Stromal cell of bone marrow (primary cell): ENCODE measurements around the gene MSI2.
"Not testable (repeated sequence)": the region's sequence is repeated elsewhere in the genome, so short reads cannot be mapped to it uniquely, and the experiment has no call there.

Experiments used
- DNase-seq: peaks from one replicate; pipeline ENCODE4 v3.0.0-alpha.2; 2012; ENCODE audit warnings: low read depth

The MSI2 gene

GRCh38 chr17:57292091-57292490 lies 35.8 kb downstream of the MSI2 start:
- no peak for DNase-seq

- no peak for DNase-seq
Observed at GRCh38 chr17:57293077-57293476, 36.8 kb downstream of the MSI2 start.

GRCh38 chr17:57294101-57294500 lies 37.8 kb downstream of the MSI2 start:
- no peak for DNase-seq

GRCh38 chr17:57294629-57295501 lies 38.5 kb downstream of the MSI2 start:
- no peak for DNase-seq

- no peak for DNase-seq
Observed at GRCh38 chr17:57295526-57296023, 39.3 kb downstream of the MSI2 start.

- DNase-seq: no peak
Observed at GRCh38 chr17:57296231-57296630, 39.9 kb downstream of the MSI2 start.

GRCh38 chr17:57299176-57299575 lies 42.9 kb downstream of the MSI2 start:
- no peak for DNase-seq

DNA sequence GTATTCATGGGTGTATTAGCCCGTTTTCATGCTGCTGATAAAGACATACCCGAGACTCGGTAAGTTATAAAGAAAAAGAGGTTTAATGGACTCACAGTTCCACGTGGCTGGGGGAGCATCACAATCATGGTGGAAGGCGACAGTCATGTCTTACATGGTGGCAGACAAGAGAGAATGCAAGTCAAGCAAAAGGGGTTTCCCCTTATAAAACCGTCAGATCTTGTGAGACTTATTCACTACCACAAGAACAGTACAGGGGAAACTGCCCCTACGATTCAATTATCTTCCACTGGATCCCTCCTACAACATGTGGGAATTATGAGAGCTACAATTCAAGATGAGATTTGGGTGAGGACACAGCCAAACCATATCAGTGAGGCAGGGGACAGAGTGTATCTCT lies 44.3 kb downstream of the MSI2 start:
- DNase-seq: not testable (repeated sequence)

GRCh38 chr17:57302690-57303465 lies 46.6 kb downstream of the MSI2 start:
- DNase-seq: no peak

DNA sequence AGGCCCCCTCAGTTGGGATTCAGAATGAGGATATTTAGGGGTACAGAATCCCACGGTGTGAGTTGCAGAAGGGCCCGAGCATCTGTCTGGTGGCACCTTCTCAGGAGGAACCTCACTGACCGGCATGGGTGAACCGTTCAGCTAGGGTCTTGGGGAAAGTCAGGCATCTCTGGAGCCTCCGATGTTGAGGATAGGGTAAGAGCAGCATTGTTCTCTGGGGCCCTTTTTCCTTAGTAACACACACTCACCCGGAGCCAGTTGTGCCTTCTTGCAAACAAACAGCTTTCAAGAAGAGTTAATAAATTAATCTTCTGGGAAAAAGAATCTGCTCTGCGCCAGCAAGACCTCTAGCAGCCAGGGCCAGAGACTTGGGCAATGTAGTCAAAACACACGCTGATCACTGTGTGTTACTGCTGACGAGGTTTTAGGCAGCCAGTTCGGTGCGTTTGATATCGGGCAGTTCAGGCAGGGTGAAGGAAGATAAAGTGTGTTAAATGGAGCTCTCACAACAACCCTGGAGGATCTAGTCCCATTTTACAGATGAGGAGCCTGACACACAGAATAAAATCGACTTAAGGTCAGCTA lies 48.9 kb downstream of the MSI2 start:
- DNase-seq: no peak

GRCh38 chr17:57305908-57306504 lies 49.7 kb downstream of the MSI2 start:
- DNase-seq: no peak

GRCh38 chr17:57308543-57309186 lies 52.3 kb downstream of the MSI2 start:
- no peak for DNase-seq

- no peak for DNase-seq
Observed at GRCh38 chr17:57309479-57309878, 53.2 kb downstream of the MSI2 start.

DNA sequence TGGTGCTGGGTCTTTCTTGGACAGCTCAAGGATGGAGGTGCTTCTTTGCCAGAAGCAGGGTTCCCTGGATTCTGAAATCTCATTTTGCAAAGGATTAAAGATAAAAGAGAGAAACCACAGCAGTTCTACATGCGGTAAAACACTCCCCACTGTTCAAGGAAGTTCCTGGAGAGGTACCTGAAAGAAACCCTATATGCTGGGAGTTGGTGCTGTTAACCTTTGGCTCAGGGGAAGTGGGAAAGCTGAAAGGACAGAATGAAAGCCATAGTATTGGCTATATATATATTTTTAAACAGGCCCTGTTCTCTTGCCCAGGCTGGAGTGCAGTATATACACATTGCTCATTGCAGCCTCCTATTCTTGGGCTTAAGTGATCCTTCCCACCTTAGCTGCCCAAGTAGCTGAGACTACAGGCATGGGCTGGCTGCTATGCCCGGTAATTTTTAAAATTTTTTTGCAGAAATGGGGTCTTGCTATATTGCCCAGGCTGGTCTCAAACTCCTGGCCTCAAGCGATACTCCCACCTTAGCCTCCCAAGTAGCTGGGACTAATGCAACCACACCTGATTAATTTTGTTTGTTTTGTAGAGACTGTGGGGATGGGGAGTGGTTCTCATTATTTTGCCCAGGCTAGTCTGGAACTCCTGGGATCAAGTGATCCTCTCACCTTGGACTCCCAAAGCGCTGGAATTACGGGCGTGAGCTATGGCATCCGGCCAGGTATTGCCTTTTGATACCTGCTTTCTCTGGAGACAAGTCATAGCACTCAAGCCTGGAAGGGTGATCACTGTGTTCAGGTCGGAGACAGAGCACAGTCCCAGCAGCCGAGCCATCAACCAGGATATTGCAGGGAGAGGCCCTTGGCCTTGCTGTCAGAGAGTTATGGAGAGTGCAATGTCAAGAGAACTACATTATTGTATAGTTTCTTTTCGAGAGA lies 55.2 kb downstream of the MSI2 start:
- no peak for DNase-seq

GRCh38 chr17:57312242-57312641 lies 55.9 kb downstream of the MSI2 start:
- no peak for DNase-seq

DNA sequence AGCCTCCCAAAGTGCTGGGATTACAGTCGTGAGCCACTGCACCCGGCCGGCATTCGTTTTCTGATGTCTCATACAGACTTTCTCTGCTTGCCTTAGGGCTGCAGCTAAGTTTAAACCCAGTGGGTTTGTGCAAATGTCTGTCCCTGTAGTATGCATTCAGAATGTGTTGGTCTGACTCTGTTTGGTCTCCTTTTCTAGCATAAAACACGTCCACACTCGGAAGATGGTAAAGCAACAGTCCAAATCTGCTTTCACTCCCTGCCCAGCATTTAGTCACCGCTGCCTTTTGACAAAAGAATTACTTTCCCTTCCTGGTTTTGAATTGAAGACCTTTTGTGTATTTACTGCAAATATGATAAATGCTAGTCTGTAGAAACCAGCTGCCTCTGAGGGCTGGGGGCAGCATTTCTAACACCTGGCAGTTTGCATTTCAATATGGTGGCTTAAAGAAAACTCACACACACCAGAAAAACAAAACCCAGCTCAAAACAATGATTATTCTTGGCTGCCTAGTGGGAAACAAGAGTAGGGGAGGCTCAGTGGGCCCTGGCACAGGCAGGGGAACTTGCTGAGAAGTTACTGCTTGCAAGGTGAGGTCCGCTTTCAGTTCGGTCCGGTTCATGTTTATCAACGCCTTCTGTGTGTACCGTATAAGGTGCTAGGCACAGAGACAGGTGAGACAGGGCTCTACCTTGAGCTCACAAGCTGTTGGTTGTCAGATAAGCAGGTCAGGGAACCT lies 56.9 kb downstream of the MSI2 start:
- DNase-seq: no peak

DNA sequence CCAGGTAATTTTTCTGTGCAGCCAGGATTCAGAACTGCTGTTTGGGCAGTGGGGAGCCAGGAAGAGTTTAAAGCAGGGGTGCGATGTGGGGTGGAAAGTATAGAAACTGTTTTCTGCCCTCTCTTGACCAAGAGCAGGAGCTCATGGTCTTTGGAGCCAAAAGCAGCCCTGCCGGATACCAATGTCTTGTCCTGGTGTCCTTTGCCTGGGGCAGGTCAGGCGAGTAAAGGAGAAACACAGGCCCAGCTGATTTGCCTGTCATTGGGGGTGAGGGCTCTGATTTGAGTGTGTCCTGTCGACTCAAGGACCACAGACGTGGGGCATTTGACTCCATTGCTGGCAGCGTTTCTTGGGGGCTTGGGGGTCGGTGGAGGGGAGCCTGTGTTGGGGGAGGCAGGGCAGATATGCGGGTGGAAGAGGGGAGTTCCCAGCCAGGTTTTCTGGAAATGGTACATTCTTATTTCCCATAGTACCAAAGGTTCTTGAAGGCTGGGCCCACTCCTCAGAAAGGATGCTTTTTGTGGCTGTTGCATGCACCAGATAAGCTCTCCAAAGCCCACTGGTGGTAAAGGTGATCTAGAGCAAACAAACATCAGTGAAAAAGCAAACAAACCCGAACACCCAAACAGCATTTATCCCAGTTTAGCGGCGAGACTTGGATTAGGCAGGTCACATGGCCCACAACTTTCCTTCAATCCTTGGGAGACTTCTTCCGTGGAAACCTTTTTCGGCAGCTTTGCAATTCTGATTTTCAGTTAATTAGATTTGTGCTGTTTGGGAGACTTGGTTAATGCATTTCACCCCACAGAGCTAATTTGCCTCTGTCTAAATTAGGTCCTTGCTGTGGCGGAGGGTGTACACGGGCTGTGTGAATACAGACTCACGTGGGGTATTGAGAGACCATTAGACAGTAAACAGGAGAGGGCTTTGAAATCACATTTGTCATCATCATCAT lies 59.0 kb downstream of the MSI2 start:
- no peak for DNase-seq

- DNase-seq: no peak
Observed at GRCh38 chr17:57316361-57316760, 60.0 kb downstream of the MSI2 start.

DNA sequence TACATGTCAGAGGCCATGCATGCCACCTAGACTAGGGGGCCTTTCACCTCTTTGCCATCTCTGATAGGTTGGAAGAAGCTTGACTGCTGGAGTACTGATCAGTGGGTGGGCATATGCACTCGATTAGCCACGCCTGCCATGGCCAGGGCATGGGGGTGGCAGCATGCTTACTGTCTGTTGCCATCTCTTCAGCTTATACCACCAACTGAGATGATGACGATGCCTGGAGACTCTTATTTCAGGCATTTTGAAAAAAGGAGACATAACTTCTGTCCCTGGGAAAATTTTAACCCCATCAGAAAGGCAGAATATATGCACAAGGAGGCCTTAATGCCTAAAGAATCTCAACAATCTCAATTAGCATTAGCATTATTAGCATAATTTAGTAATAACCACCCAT lies 60.8 kb downstream of the MSI2 start:
- DNase-seq: no peak
